Gastroesophageal sphincter (tissue), 4 donors: ENCODE measurements around the gene MAP3K15. TPM values are rescaled to one million over a fixed set of nuclear protein-coding genes. Genes with fewer than 3 reads are reported as not detected.
"Not testable (repeated sequence)": the region's sequence is repeated elsewhere in the genome, so short reads cannot be mapped to it uniquely, and the experiment has no call there.

Source experiments
- ATAC-seq: fragments of 150-250 bp; one replicate; pipeline ENCODE4 v1.9.1; 2016; ENCODE audit warnings: mild to moderate bottlenecking, moderate library complexity
- H3K27ac ChIP-seq, 4 donors: fragments of 200-600 bp; sonication (generic) in 3 of 4; 1 replicate in 3 of 4; 2 replicates in 1 of 4; pipeline ENCODE4 v1.5.1; 2016 to 2019
- H3K27me3 ChIP-seq: fragments of 200-600 bp; sonication (generic); one replicate; pipeline ENCODE4 v1.5.1; 2019
- H3K36me3 ChIP-seq, 2 donors: fragments of 200-600 bp; sonication (generic); one replicate each; pipeline ENCODE4 v1.5.1; 2019; ENCODE audit warnings: control low read depth in 1 of 2
- H3K4me1 ChIP-seq, 3 donors: fragments of 200-600 bp; sonication (generic); 1 replicate in 2 of 3; 2 replicates in 1 of 3; pipeline ENCODE4 v1.5.1; 2016 to 2019; ENCODE audit warnings: control low read depth in 2 of 3
- H3K4me3 ChIP-seq, 2 donors: fragments of 200-600 bp; sonication (generic); one replicate each; pipeline ENCODE4 v1.5.1; 2019; ENCODE audit warnings: mild to moderate bottlenecking in 1 of 2, moderate library complexity in 1 of 2
- H3K9me3 ChIP-seq, 3 donors: fragments of 200-600 bp; sonication (generic); one replicate each; pipeline ENCODE4 v1.5.1; 2017 to 2019; ENCODE audit warnings: control low read depth in 2 of 3
- EP300 ChIP-seq: sonication (generic); formaldehyde crosslinking; IDR thresholded peaks from one replicate; pipeline ENCODE4 v1.6.1; 2017; ENCODE audit warnings: antibody characterized with exemption, mild to moderate bottlenecking
- POLR2A ChIP-seq, 2 donors: fragments of 450-650 bp; IDR thresholded peaks; one replicate each; pipeline ENCODE4 v1.6.1; 2017; ENCODE audit warnings: antibody characterized with exemption in 2 of 2, mild to moderate bottlenecking in 2 of 2, moderate library complexity in 1 of 2
- POLR2AphosphoS5 ChIP-seq: sonication (generic); formaldehyde crosslinking; IDR thresholded peaks from one replicate; pipeline ENCODE4 v1.6.1; 2017; ENCODE audit warnings: antibody characterized with exemption
- WGBS, 2 donors: methylation state at CpG; one replicate each; pipeline ENCODE4 v1.1.5; 2018; ENCODE audit warnings: low coverage in 1 of 2; 5-methylcytosine and 5-hydroxymethylcytosine counted together
- total RNA-seq, 4 donors: library from RNA; depleted of rRNA; stranded (reverse); fragments of >200 nt; gene quantifications; one replicate each; pipeline ENCODE4 v1.1.0, GENCODE V29; 2016
- TF ChIP-seq, protein P1 (sequence below), 4 experiments: fragments of 200-600 bp in 2 of 4; fragments of 450-650 bp in 2 of 4; sonication (generic) in 1 of 4; IDR thresholded peaks; one replicate each; pipeline ENCODE4 v1.5.1; 2017 to 2019; ENCODE audit warnings: antibody characterized with exemption in 4 of 4, mild to moderate bottlenecking in 2 of 4, moderate library complexity in 2 of 4

Gene MAP3K15
- total RNA-seq, 4 donors from 2014 or later: 0.13 TPM; not detected in 3

DNA sequence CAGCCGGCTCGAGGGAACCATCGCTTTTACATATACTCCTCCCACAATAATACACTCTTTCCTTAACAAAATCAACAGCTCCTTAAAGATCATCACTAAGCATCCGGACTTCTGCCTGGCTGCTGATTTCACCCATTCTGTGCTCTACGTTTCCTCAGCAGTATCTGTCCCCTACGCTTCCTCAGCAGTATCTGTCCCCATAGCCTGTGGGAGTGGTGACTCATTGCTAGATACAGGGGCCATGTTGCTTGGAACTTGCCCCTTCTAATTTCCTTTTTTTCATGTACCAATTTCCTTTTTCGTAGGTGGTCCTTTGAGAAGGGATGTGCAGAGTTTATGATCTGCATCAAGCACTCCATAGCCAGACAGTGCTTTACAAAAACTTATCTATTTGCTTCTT, 18.6 kb downstream of the MAP3K15 start:
- H3K9me3 ChIP-seq: no peaks in the 10 kb centered on the region
- no peaks in the 10 kb centered on the region for H3K4me1 ChIP-seq
- ATAC-seq: no peak
- WGBS, 2 donors: 63 to 100% methylated on average over 1 to 6 of the region's 7 CpGs
- no peaks in the 10 kb centered on the region for H3K36me3 ChIP-seq
- H3K27ac ChIP-seq: no peak overlapping the region
- no peaks in the 10 kb centered on the region for H3K27me3 ChIP-seq
- TF ChIP-seq POLR2AphosphoS5: no peak
- TF ChIP-seq, protein P1, sequence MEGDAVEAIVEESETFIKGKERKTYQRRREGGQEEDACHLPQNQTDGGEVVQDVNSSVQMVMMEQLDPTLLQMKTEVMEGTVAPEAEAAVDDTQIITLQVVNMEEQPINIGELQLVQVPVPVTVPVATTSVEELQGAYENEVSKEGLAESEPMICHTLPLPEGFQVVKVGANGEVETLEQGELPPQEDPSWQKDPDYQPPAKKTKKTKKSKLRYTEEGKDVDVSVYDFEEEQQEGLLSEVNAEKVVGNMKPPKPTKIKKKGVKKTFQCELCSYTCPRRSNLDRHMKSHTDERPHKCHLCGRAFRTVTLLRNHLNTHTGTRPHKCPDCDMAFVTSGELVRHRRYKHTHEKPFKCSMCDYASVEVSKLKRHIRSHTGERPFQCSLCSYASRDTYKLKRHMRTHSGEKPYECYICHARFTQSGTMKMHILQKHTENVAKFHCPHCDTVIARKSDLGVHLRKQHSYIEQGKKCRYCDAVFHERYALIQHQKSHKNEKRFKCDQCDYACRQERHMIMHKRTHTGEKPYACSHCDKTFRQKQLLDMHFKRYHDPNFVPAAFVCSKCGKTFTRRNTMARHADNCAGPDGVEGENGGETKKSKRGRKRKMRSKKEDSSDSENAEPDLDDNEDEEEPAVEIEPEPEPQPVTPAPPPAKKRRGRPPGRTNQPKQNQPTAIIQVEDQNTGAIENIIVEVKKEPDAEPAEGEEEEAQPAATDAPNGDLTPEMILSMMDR (IDR thresholded peaks at IDR 0.05): no peak
- no peak overlapping the region for H3K4me3 ChIP-seq

DNA sequence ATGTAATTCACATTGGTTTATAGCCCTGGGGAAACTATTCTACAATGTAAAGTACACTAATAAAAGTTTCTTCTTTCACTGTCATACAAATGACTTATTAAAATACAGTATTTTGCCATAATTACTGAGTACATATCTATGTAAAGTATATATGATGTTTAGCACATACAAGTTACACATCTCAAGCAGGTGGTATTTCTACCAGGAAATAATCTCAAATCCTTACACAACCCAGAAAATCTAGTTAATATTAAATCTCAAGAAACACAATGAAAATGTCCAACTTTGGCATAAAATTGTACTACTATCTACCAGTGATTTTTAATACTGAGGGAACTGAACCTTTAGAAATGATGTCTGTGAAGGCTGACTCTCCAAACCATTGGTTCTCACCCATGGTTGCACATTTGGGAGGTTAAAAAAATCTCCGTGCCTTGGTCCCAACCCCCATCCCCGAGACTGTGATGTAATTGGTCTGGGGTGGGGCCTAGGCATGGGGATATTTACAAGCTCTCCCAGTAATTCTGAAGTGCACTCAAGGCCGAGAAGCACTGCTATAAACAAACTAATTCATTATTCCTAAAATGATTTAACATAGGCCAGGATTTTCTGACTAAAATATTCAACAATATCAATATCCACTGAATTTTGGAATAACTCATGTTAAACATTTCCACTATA, 27.6 kb downstream of the MAP3K15 start:
- Histone ChIP-seq H3K9me3 (no peaks in the 10 kb centered on the region), H3K27ac (no peak overlapping the region), H3K4me1 (no peaks in the 10 kb centered on the region), H3K36me3 (no peaks in the 10 kb centered on the region), H3K27me3 (no peaks in the 10 kb centered on the region), H3K4me3 (no peak overlapping the region)
- WGBS, 2 donors: 10 to 59% methylated on average over 2 to 3 of the region's 3 CpGs
- no peak for ATAC-seq
- no peak for TF ChIP-seq POLR2AphosphoS5
- TF ChIP-seq, protein P1 (IDR thresholded peaks at IDR 0.05): no peak
- no peak for TF ChIP-seq POLR2A (IDR thresholded peaks at IDR 0.05)
- no peak for TF ChIP-seq EP300

DNA sequence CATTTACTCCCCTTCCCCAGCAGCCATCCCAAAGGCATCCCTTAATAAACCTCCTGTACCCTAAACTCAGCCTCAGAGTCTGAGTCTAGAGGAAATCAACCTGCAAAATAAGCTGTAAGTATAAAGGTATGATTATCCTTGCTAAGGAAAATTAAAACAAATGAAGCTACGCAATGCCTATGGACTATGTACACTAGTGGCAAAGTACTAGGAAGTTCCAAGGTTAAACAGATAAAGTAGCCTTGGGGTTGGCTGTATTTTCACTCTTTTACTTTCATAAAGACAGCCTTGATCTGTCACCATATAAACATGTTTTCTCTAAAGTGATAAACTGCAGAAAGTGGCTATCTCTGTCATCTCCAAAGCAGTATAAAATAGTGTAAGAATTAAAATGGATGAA, 35.9 kb downstream of the MAP3K15 start:
- no peak overlapping the region for H3K4me3 ChIP-seq
- no peak overlapping the region for H3K27ac ChIP-seq
- no peaks in the 10 kb centered on the region for H3K36me3 ChIP-seq
- H3K9me3 ChIP-seq: no peaks in the 10 kb centered on the region
- TF ChIP-seq, protein P1 (IDR thresholded peaks at IDR 0.05): no peak
- no peak for TF ChIP-seq POLR2AphosphoS5
- TF ChIP-seq POLR2A (IDR thresholded peaks at IDR 0.05): no peak
- TF ChIP-seq EP300: no peak
- no peak for ATAC-seq
- no peaks in the 10 kb centered on the region for H3K4me1 ChIP-seq
- WGBS, 2 donors: 57 to 75% methylated on average over 1 of the region's 1 CpG
- H3K27me3 ChIP-seq: no peaks in the 10 kb centered on the region

DNA sequence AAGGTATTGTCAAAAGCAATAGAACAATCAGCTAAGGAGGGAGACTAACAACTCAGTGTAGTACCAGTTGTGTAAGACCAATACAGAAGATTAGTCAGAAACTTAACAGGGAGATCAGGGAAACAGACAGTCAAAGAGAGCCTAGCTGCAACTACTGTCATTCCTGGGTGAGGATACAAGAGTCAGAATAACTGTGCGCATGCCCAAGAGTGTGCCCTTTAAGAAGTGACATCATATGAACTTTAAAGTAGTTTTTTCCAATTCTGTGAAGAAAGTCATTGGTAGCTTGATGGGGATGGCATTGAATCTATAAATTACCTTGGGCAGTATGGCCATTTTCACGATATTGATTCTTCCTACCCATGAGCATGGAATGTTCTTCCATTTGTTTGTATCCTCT, 46.9 kb downstream of the MAP3K15 start:
- H3K4me1 ChIP-seq, ATAC-seq, H3K27me3 ChIP-seq, H3K36me3 ChIP-seq, H3K4me3 ChIP-seq, H3K27ac ChIP-seq, H3K9me3 ChIP-seq: not testable (repeated sequence)
- WGBS, 2 donors: 94 to 100% methylated on average over 1 to 2 of the region's 2 CpGs

DNA sequence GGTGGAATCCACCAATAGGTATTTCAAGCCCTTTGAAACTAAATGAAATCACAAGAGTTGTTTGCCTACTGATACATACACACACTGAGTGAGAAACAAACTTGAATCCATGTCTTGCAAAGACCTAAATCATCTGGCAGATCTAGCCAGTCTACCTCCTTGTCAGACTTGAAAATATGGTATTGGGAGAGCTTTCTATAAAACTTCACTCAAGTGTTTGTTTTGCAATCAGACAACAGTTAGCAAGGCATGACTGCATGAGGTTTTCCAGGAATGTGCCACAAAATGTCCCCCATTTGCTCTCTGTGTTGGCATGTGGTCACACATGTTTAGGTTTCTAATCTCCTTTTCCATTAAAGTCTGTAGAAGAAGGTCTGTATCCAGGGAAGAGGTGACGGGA, 52.4 kb downstream of the MAP3K15 start:
- WGBS, 2 donors: no CpG with 5 or more reads among the region's 1 CpG
- TF ChIP-seq POLR2A (IDR thresholded peaks at IDR 0.05): no peak
- TF ChIP-seq POLR2AphosphoS5: no peak
- no peak for TF ChIP-seq EP300
- TF ChIP-seq, protein P1 (IDR thresholded peaks at IDR 0.05): no peak
- no peak for ATAC-seq
- no peaks in the 10 kb centered on the region for H3K4me1 ChIP-seq
- H3K27me3 ChIP-seq: no peaks in the 10 kb centered on the region
- H3K36me3 ChIP-seq: no peaks in the 10 kb centered on the region
- no peaks in the 10 kb centered on the region for H3K9me3 ChIP-seq
- H3K27ac ChIP-seq: no peak overlapping the region
- H3K4me3 ChIP-seq: no peak overlapping the region
